WERI-Rb-1 (cell line): ENCODE measurements around the gene RAB6B.

ENCODE experiments used
- DNase-seq: peaks from one replicate; pipeline ENCODE4 v3.0.0-alpha.2; 2020
- H3K27ac ChIP-seq: fragments of 250-450 bp; sonication (Bioruptor Pico); 2 replicates; pipeline ENCODE4 v1.5.1; 2020; ENCODE audit warnings: mild to moderate bottlenecking, moderate library complexity
- H3K27me3 ChIP-seq: fragments of 250-450 bp; sonication (Bioruptor Pico); 2 replicates; pipeline ENCODE4 v1.5.1; 2021; ENCODE audit warnings: mild to moderate bottlenecking, low read depth, moderate library complexity; ENCODE audit not compliant: insufficient read depth, severe bottlenecking
- H3K36me3 ChIP-seq: fragments of 250-450 bp; sonication (Bioruptor Pico); 2 replicates; pipeline ENCODE4 v1.5.1; 2020; ENCODE audit warnings: mild to moderate bottlenecking, moderate library complexity
- H3K4me3 ChIP-seq: 2 replicates; pipeline ENCODE4 v1.5.1; 2011; ENCODE audit warnings: low read depth, mild to moderate bottlenecking, control low read depth, low read length
- H3K9me3 ChIP-seq: fragments of 250-450 bp; sonication (Bioruptor Pico); 2 replicates; pipeline ENCODE4 v1.5.1; 2021; ENCODE audit warnings: mild to moderate bottlenecking, moderate library complexity; ENCODE audit not compliant: severe bottlenecking
- TF ChIP-seq, protein P1 (sequence below): IDR thresholded peaks from 2 replicates; pipeline ENCODE4 v1.5.1; 2011; ENCODE audit warnings: low read depth, mild to moderate bottlenecking, control low read depth, inconsistent platforms, low read length

RAB6B gene

GRCh38 chr3:133855772-133856171, 39.9 kb downstream of the RAB6B start:
- TF ChIP-seq, protein P1, sequence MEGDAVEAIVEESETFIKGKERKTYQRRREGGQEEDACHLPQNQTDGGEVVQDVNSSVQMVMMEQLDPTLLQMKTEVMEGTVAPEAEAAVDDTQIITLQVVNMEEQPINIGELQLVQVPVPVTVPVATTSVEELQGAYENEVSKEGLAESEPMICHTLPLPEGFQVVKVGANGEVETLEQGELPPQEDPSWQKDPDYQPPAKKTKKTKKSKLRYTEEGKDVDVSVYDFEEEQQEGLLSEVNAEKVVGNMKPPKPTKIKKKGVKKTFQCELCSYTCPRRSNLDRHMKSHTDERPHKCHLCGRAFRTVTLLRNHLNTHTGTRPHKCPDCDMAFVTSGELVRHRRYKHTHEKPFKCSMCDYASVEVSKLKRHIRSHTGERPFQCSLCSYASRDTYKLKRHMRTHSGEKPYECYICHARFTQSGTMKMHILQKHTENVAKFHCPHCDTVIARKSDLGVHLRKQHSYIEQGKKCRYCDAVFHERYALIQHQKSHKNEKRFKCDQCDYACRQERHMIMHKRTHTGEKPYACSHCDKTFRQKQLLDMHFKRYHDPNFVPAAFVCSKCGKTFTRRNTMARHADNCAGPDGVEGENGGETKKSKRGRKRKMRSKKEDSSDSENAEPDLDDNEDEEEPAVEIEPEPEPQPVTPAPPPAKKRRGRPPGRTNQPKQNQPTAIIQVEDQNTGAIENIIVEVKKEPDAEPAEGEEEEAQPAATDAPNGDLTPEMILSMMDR, result no peak
- Histone ChIP-seq H3K4me3 (no peak overlapping the region), H3K27me3 (no peaks in the 10 kb centered on the region), H3K9me3 (no peaks in the 10 kb centered on the region), H3K27ac (no peak overlapping the region), H3K36me3 (no peaks in the 10 kb centered on the region)
- DNase-seq, result no peak

- TF ChIP-seq, protein P1, result no peak
- Histone ChIP-seq H3K36me3 (no peaks in the 10 kb centered on the region), H3K27me3 (no peaks in the 10 kb centered on the region), H3K27ac (no peak overlapping the region), H3K9me3 (no peaks in the 10 kb centered on the region), H3K4me3 (no peak overlapping the region)
- DNase-seq, result no peak
These were observed 40.7 kb downstream of the RAB6B start for GRCh38 chr3:133855002-133855370.

GRCh38 chr3:133854264-133855001, 41.2 kb downstream of the RAB6B start:
- TF ChIP-seq, protein P1, result no peak
- Histone ChIP-seq H3K27ac (no peak overlapping the region), H3K36me3 (no peaks in the 10 kb centered on the region), H3K27me3 (no peaks in the 10 kb centered on the region), H3K9me3 (no peaks in the 10 kb centered on the region), H3K4me3 (no peak overlapping the region)
- no peak for DNase-seq

DNA sequence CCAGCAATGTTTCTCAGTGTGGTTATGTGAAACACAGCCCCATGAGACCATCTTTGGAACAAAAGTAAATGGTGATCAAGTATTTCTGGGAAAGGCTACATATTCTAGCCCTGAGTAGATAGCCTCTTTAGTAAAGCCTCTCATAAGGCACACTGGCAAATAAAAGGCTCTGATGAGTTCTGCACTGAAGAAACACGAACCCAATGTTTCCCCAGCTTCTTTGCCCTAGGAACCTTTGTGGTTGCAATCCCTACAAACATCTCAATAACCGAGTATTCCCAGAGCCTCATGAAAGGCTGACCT, 41.8 kb downstream of the RAB6B start:
- no peak for DNase-seq
- Histone ChIP-seq H3K9me3 (no peaks in the 10 kb centered on the region), H3K4me3 (no peak overlapping the region), H3K27me3 (no peaks in the 10 kb centered on the region), H3K36me3 (no peaks in the 10 kb centered on the region), H3K27ac (no peak overlapping the region)
- TF ChIP-seq, protein P1, result no peak

DNA sequence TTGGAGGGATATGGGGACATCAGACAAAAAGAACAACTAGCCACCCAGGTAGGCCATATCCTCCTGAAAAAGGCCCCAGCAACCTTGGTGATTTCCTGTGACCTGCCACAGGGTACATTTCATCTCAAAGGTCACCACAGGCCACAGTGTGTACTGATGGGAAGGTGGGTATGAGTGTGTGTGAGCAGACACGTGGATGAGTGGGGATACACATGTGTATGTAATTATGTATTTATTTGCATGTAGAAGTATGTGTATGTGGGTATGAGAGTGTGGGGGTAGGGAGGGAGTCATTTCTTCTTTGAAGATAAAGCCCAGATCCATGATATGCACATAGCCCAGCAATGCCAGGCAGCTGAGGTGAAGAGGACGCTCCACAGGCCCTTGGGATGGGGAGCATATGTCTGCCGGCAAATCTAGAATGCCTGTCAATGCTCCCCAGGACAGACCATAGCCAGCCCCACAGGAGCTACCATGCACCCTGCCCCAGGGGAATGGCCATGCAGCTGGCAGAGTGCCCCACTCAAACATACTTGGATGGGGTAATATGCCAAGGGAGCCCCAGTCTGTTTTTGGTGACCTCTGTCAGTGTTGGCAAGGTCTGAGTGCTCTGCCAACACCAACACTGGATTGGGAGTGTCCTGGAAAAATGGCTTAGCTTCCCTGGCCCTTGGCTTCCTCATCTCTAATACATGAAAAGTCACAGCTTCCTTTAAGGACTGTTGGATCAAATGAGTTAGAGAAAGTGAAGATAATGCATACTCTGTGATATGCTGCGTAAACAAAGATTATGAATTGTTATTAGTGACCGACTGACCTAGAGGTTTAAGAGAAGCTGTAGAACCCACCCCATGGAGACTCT, 42.4 kb downstream of the RAB6B start:
- TF ChIP-seq, protein P1, result no peak
- Histone ChIP-seq H3K27ac (no peak overlapping the region), H3K4me3 (no peak overlapping the region), H3K9me3 (no peaks in the 10 kb centered on the region), H3K36me3 (no peaks in the 10 kb centered on the region), H3K27me3 (no peaks in the 10 kb centered on the region)
- DNase-seq, result no peak

DNA sequence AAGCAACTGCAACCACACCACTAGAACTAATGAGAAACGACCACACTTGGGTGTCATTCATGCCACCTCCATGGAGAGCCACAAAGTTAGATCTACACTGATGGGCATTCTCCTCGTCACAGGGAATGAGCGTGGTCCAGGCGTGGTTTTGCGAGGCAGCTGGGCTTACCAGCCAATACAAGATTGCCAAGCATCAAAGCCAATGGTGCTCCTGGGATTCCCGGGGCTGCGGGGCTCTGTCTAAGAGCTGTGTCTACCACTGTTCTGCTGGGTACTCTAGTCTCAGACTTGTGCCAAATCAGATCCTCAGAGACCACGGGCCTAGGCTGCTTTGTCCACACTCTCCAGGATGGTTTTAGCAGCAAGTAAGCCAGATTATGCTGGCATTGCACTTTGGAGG, 43.8 kb downstream of the RAB6B start:
- TF ChIP-seq, protein P1, result no peak

More for the DNA sequence above, 43.8 kb downstream of the RAB6B start:
- H3K27me3 ChIP-seq, result peaks cover 3% of the 10 kb centered on the region
- no peak overlapping the region for H3K27ac ChIP-seq
- DNase-seq, result no peak
- H3K9me3 ChIP-seq, result no peaks in the 10 kb centered on the region
- no peaks in the 10 kb centered on the region for H3K36me3 ChIP-seq
- no peak overlapping the region for H3K4me3 ChIP-seq
